Left ventricle myocardium inferior (tissue), 1 donor: ENCODE data around the gene NOL12. TPM values are rescaled to one million over a fixed set of nuclear protein-coding genes. Genes with fewer than 3 reads are reported as not detected.

Experiments used
- DNase-seq: peaks from one replicate; pipeline ENCODE4 v3.0.0-alpha.2; 2020
- H3K27ac ChIP-seq: fragments of 200-600 bp; replicated peaks from 2 replicates; pipeline ENCODE4 v1.8.0; 2021
- H3K27me3 ChIP-seq: fragments of 200-600 bp; 2 replicates; pipeline ENCODE4 v1.8.0; 2021; ENCODE audit warnings: low read depth
- H3K36me3 ChIP-seq: fragments of 200-600 bp; 2 replicates; pipeline ENCODE4 v1.8.0; 2021
- H3K4me1 ChIP-seq: fragments of 200-600 bp; 2 replicates; pipeline ENCODE4 v1.8.0; 2021
- H3K4me3 ChIP-seq: fragments of 200-600 bp; 2 replicates; pipeline ENCODE4 v1.8.0; 2021; ENCODE audit warnings: mild to moderate bottlenecking, moderate library complexity
- H3K9me3 ChIP-seq: fragments of 200-600 bp; replicated peaks from 2 replicates; pipeline ENCODE4 v1.8.0; 2021
- intact Hi-C: fragments of 100-400 bp; cut with micrococcal nuclease; formaldehyde crosslinking; loops from one replicate; pipeline ENCODE4 v1.11.0; 2022
- long read RNA-seq: library from polyadenylated mRNA; unstranded; transcript quantifications from one replicate; pipeline ENCODE4 v2.0.0, GENCODE V29; 2021
- total RNA-seq: library from RNA; stranded (reverse); fragmentation: NEBNext Ultra II Directional; extraction: Animal tissue kit (Norgen Biotek cat#: 25700); gene quantifications from one replicate; pipeline ENCODE4 v1.2.1, GENCODE V29; 2021
- TF ChIP-seq, protein P1 (sequence below): fragments of 200-600 bp; IDR thresholded peaks from 2 replicates; pipeline ENCODE4 v1.8.0; 2021; ENCODE audit warnings: antibody characterized with exemption, mild to moderate bottlenecking, borderline replicate concordance
- donor health status: DM: no; HTN: yes; CAD: no; lungs with severe emphysema.

Gene NOL12, protein sequence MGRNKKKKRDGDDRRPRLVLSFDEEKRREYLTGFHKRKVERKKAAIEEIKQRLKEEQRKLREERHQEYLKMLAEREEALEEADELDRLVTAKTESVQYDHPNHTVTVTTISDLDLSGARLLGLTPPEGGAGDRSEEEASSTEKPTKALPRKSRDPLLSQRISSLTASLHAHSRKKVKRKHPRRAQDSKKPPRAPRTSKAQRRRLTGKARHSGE
- 12.8 TPM for total RNA-seq
- long read RNA-seq, transcript NOL12-202 (7 exons, 945 nt), result major isoform, 9 of 14 reads
- long read RNA-seq, partial matches to known transcripts, result 0 of 14 reads
- long read RNA-seq, other reads (novel, unspliced or antisense), result 2 of 14 reads

DNA sequence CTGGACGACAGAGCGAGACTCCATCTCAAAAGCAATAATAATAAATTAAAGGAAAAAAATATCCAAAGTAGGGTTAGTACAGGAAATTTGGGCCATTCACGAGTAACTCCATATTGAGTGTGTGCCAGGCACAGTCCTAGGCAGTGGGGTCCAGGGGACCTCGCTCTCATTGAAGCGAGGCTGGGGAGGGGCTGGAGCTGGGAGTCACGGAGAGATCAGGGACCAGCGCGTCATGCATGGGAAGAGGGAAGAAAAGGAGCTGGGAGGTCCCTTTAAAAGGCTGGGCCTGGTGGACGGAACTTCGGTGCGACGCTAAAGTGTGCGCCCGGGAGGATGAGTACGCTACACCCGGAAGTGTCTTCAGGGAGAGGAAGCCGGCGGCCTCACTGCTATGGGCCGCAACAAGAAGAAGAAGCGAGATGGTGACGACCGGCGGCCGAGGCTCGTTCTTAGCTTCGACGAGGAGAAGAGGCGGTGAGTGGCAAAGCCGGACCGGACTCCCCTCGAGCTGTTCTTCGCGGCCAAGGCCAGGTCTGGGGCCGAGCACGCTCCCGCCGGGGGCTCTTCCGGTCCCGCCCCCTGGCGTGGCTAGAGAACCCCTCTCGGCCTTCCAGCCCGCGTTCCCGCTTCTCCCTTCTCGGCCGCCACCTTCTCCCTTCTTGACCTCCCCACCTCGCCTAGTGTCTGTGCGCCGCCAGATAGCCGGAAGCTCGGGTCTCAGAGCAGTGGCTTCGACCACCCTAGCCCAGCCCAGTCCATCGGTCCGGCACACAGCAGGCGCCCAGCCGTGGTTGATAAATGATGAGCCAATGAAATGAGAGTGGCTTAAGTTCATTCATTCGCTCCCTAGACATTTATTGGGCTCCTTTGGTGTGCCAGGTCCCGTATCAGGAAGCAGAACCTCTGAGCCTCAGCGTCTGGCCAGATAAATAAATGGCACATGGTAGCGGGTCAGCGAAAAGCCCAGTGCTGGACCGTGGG is at the start of gene NOL12:
NOL12 (plus strand) TSS at position 342 of the 981 bp plus-strand sequence; CDS start at position 392, 50 bp downstream.
- peaks cover 37% of the 10 kb centered on the region for H3K4me1 ChIP-seq
- TF ChIP-seq, protein P1, sequence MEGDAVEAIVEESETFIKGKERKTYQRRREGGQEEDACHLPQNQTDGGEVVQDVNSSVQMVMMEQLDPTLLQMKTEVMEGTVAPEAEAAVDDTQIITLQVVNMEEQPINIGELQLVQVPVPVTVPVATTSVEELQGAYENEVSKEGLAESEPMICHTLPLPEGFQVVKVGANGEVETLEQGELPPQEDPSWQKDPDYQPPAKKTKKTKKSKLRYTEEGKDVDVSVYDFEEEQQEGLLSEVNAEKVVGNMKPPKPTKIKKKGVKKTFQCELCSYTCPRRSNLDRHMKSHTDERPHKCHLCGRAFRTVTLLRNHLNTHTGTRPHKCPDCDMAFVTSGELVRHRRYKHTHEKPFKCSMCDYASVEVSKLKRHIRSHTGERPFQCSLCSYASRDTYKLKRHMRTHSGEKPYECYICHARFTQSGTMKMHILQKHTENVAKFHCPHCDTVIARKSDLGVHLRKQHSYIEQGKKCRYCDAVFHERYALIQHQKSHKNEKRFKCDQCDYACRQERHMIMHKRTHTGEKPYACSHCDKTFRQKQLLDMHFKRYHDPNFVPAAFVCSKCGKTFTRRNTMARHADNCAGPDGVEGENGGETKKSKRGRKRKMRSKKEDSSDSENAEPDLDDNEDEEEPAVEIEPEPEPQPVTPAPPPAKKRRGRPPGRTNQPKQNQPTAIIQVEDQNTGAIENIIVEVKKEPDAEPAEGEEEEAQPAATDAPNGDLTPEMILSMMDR, result no peak
- no peaks in the 10 kb centered on the region for H3K27me3 ChIP-seq
- intact Hi-C loops, result no loop called here
- H3K27ac ChIP-seq, result peak within 1 kb of the TSS; percentile 90
- peaks cover 34% of the 10 kb centered on the region for H3K36me3 ChIP-seq
- peak within 1 kb of the TSS; percentile 75 for H3K4me3 ChIP-seq
- no peaks in the 10 kb centered on the region for H3K9me3 ChIP-seq
- DNase-seq, result peak; percentile 82

DNA sequence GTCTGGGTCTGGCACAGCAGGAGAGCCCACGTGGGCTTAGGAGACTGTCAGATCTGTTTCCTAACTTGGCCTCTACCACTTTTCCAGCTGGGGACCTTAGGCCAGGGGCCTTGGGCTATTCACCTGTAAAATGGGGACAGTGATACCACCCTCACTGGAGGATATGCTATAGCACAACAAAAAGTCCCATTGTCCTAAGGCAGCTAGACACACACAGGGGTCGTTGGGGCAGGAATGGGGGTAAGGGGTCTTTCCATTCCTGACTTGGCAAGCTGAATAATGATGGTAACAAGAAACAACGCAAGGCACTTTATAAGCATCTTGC is 49.2 kb upstream of the NOL12 start:
- H3K9me3 ChIP-seq, result no peaks in the 10 kb centered on the region
- peaks cover 60% of the 10 kb centered on the region for H3K4me1 ChIP-seq
- H3K27me3 ChIP-seq, result peaks cover 16% of the 10 kb centered on the region
- no peak overlapping the region for H3K4me3 ChIP-seq
- intact Hi-C loops, result no loop called here
- H3K36me3 ChIP-seq, result peaks cover 5% of the 10 kb centered on the region
- no peak overlapping the region for H3K27ac ChIP-seq
- DNase-seq, result no peak
- TF ChIP-seq, protein P1, result no peak

DNA sequence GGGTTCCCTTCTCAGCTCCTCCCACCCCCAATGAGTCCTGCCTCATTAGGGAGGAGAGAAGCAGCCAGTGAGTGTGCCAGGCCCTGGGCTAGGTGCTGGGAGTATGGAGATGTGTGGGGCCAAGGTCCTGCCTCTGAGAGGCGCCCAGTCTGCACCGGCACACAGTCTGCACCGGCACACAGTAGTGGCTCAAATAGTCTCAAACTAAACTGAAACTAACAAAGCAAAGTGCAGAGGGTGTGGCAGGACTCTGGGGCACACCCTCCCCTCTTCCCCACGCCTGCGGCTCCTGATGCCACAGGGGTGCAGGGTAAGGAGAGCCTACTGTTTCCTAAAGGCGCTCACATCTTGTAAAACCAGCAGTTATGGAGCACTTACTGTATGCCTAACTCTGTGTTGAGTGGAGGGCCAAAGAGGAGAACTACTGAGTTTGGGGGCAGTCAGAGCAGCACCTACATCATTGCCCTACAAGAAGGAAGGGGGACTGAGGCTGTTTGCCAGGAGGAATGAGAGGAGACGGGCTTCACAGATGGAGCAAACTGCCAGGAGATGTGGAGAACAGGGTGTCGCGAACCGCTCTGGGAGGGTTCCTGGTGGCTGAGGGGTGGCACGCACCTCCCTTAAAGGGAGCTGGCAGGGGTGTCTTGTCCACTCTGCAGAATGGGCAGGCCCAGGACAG is 47.6 kb upstream of the NOL12 start:
- peaks cover 50% of the 10 kb centered on the region for H3K4me1 ChIP-seq

DNA sequence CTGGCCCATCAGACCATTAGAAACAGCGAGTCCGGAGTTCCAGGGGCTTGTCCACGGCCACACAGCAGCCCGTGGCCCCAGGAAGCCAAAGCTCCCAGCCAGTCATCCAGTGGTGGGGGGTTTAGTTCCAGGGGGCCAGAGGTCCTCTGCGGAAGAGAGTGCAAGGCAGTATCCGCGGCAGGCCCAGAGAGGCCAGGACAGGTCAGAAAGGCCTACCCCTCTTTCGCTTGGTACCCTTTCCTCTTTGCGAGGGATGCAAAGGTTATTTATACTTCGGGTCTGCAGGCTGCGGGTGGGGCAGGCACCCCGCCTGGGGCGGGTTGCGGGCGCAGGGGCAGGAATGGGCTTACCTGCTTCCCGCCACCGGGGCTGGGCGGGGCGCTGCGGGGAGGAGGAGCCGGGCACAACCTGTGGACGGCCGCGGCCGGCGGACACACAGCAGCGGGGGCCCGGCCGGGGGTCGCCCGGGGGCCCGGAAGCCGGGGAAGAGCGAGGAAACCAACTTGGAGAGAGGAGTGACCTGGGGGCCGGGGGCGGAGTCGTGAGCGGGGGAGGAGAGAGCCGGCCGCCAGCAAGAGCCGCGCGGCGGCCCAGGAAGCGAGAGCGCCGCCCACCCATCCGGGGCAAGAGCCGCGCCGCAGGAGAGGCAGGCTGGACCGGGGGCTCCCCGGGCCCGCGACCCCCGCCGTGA is 46.9 kb upstream of the NOL12 start, which contains the start of gene SH3BP1:
SH3BP1 (plus strand) TSS at position 600 of the 691 bp plus-strand sequence. CDS start 119 bp downstream, outside the sequence.
- TF ChIP-seq, protein P1, result no peak
- Histone ChIP-seq H3K36me3 (no peaks in the 10 kb centered on the region), H3K27me3 (peaks cover 16% of the 10 kb centered on the region), H3K9me3 (no peaks in the 10 kb centered on the region), H3K4me1 (peaks cover 46% of the 10 kb centered on the region), H3K4me3 (peak within 1 kb of the TSS; percentile 68), H3K27ac (peak within 1 kb of the TSS; percentile 52)
- DNase-seq, result peak; percentile 68
- intact Hi-C loops, result no loop called here

More for the DNA sequence above, 47.6 kb upstream of the NOL12 start:
- TF ChIP-seq, protein P1, result no peak
- Histone ChIP-seq H3K27ac (peak overlapping the region; percentile 52), H3K9me3 (no peaks in the 10 kb centered on the region), H3K27me3 (peaks cover 16% of the 10 kb centered on the region), H3K36me3 (no peaks in the 10 kb centered on the region), H3K4me3 (peak overlapping the region; percentile 68)
- DNase-seq, result no peak
- intact Hi-C loops, result no loop called here
